Measurements from ENCODE around the gene LCE3A. TPM values are rescaled to one million over a fixed set of nuclear protein-coding genes. Genes with fewer than 3 reads are reported as not detected.

The LCE3A gene
- total and polyA plus RNA-seq, 10 of the 15 experiments (the other 5 are each of a cell fraction or from before 2014, with no cell fraction given) = not detected

DNA sequence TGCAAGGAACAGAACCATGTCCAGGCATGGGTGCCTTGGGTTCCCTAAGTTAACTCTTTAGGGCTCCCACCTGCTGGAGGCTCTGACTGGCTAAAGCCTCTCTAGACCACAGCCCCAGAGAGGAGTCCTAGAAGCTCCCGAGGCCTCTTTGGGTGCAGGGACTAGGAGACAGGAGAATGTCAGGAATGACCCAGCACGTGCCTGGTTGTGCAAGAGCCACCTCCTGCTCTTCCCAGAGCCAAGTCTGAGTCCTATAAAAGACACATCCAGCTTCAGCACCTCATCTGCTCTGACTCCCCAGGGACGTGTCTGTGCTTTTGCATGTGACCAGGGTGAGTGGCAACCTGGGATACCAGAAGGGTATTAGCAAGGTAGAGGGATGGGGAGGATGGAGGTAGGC is 40.2 kb upstream of the LCE3A start, which contains the start of gene LCE2D:
Gene LCE2D (plus strand): TSS at position 283 of the 400 bp plus-strand sequence. CDS start 726 bp downstream, outside the sequence.
- DNase-seq (ENCODE audit: low read depth, low spot score) (no peak), ATAC-seq (no peak), FAIRE-seq (no peak)
- Histone ChIP-seq H3K27me3 (replicated peaks in 1 of 2; ENCODE audit: control insufficient read depth in 2 of 2, insufficient read depth in 2 of 2, low read length in 1 of 2) (peaks cover 0 to 2% of the 10 kb centered on the region in 2 experiments; a peak in 2 of 4 replicates), H3K79me2 (ENCODE audit: control insufficient read depth, insufficient read depth, low read length) (no peaks in the 10 kb centered on the region), H3K4me3 (no peak within 1 kb of the TSS), H3K9ac (ENCODE audit: control insufficient read depth, insufficient read depth, low read length) (no peak within 1 kb of the TSS), H3K4me2 (ENCODE audit: control insufficient read depth, insufficient read depth) (no peak within 1 kb of the TSS), H4K20me1 (ENCODE audit: control insufficient read depth, insufficient read depth) (no peaks in the 10 kb centered on the region), H3K4me1 (ENCODE audit: control insufficient read depth, insufficient read depth, low read length) (no peaks in the 10 kb centered on the region), H3K27ac (ENCODE audit: control insufficient read depth, insufficient read depth) (no peak within 1 kb of the TSS), H3K36me3 (ENCODE audit: control insufficient read depth in 2 of 2, insufficient read depth in 2 of 2, low read length in 1 of 2) (no peaks in the 10 kb centered on the region), H2AFZ (ENCODE audit: control insufficient read depth, low read depth, low read length) (no peak within 1 kb of the TSS), H3K9me3 (replicated peaks; ENCODE audit: control insufficient read depth, insufficient read depth, low read length) (no peaks in the 10 kb centered on the region)
- 2% methylated on average over 3 of the region's 3 CpGs for WGBS (ENCODE audit: insufficient coverage, insufficient replicate concordance, low lambda C conversion rate, missing lambda C conversion rate)
- in situ Hi-C loops (cut with MboI) = no loop called here
- CTCF ChIA-PET = interaction anchor here (0.7 kb wide), 1 partner anchor 10 kb away, joined by 3 read pairs; no protein-coding TSS in a partner anchor
- POLR2A ChIA-PET = no interaction called here
- SMC1A ChIA-PET (ENCODE audit: uncharacterized antibody, unreplicated experiment) = no interaction called here
- no TSS peak for BruUV-seq (replicated peaks)
- intact Hi-C loops (cut with micrococcal nuclease; ENCODE audit: unreplicated experiment) = no loop called here
- TF ChIP-seq, protein P1, sequence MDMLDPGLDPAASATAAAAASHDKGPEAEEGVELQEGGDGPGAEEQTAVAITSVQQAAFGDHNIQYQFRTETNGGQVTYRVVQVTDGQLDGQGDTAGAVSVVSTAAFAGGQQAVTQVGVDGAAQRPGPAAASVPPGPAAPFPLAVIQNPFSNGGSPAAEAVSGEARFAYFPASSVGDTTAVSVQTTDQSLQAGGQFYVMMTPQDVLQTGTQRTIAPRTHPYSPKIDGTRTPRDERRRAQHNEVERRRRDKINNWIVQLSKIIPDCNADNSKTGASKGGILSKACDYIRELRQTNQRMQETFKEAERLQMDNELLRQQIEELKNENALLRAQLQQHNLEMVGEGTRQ (IDR thresholded peaks at IDR 0.05; ENCODE audit: borderline replicate concordance, low read depth, low read length) = no peak
- TF ChIP-seq EGR1 (IDR thresholded peaks at IDR 0.05; ENCODE audit: borderline replicate concordance in 1 of 2, low read depth in 2 of 2, low read length in 2 of 2) (no peak), TAF1 (IDR thresholded peaks at IDR 0.05; ENCODE audit: borderline replicate concordance, low read depth, low read length) (no peak), IKZF2 (IDR thresholded peaks at IDR 0.05) (no peak), YBX1 (IDR thresholded peaks at IDR 0.05) (no peak), HDGF (IDR thresholded peaks at IDR 0.05) (no peak), CHD4 (IDR thresholded peaks at IDR 0.05) (no peak), POLR2AphosphoS2 (IDR thresholded peaks at IDR 0.05; ENCODE audit: low read depth, low read length) (no peak), NFYB (IDR thresholded peaks at IDR 0.05; ENCODE audit: insufficient read depth, low read depth, low read length) (no peak), FOXM1 (IDR thresholded peaks at IDR 0.05; ENCODE audit: low read depth, low read length) (no peak), SIX5 (IDR thresholded peaks at IDR 0.05; ENCODE audit: low read depth, low read length, severe bottlenecking) (no peak)
- TF ChIP-seq, protein P2, sequence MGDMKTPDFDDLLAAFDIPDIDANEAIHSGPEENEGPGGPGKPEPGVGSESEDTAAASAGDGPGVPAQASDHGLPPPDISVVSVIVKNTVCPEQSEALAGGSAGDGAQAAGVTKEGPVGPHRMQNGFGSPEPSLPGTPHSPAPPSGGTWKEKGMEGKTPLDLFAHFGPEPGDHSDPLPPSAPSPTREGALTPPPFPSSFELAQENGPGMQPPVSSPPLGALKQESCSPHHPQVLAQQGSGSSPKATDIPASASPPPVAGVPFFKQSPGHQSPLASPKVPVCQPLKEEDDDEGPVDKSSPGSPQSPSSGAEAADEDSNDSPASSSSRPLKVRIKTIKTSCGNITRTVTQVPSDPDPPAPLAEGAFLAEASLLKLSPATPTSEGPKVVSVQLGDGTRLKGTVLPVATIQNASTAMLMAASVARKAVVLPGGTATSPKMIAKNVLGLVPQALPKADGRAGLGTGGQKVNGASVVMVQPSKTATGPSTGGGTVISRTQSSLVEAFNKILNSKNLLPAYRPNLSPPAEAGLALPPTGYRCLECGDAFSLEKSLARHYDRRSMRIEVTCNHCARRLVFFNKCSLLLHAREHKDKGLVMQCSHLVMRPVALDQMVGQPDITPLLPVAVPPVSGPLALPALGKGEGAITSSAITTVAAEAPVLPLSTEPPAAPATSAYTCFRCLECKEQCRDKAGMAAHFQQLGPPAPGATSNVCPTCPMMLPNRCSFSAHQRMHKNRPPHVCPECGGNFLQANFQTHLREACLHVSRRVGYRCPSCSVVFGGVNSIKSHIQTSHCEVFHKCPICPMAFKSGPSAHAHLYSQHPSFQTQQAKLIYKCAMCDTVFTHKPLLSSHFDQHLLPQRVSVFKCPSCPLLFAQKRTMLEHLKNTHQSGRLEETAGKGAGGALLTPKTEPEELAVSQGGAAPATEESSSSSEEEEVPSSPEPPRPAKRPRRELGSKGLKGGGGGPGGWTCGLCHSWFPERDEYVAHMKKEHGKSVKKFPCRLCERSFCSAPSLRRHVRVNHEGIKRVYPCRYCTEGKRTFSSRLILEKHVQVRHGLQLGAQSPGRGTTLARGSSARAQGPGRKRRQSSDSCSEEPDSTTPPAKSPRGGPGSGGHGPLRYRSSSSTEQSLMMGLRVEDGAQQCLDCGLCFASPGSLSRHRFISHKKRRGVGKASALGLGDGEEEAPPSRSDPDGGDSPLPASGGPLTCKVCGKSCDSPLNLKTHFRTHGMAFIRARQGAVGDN (IDR thresholded peaks at IDR 0.05) = no peak
- TF ChIP-seq, protein P3, sequence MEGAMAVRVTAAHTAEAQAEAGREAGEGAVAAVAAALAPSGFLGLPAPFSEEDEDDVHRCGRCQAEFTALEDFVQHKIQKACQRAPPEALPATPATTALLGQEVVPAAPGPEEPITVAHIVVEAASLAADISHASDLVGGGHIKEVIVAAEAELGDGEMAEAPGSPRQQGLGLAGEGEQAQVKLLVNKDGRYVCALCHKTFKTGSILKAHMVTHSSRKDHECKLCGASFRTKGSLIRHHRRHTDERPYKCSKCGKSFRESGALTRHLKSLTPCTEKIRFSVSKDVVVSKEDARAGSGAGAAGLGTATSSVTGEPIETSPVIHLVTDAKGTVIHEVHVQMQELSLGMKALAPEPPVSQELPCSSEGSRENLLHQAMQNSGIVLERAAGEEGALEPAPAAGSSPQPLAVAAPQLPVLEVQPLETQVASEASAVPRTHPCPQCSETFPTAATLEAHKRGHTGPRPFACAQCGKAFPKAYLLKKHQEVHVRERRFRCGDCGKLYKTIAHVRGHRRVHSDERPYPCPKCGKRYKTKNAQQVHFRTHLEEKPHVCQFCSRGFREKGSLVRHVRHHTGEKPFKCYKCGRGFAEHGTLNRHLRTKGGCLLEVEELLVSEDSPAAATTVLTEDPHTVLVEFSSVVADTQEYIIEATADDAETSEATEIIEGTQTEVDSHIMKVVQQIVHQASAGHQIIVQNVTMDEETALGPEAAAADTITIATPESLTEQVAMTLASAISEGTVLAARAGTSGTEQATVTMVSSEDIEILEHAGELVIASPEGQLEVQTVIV (IDR thresholded peaks at IDR 0.05; ENCODE audit: borderline replicate concordance, partially characterized antibody) = no peak
- RAD21 ChIA-PET (ENCODE audit: unreplicated experiment) = no interaction called here
